K562 (cell line): ENCODE measurements around the gene RIOK3.

Experiments used
- BRD9 ChIP-seq: fragments of 450-650 bp; IDR thresholded peaks from 2 replicates; pipeline ENCODE4 v1.6.1; 2018; ENCODE audit warnings: low read depth; ENCODE audit not compliant: partially characterized antibody
- BRF2 ChIP-seq: IDR thresholded peaks from 3 replicates; pipeline ENCODE4 v1.6.1; 2011; ENCODE audit warnings: borderline replicate concordance, mild to moderate bottlenecking; ENCODE audit not compliant: insufficient read length, insufficient read depth
- CBX5 ChIP-seq: IDR thresholded peaks from 2 replicates; pipeline ENCODE4 v1.6.1; 2014; ENCODE audit warnings: low read depth, borderline replicate concordance
- CCAR2 ChIP-seq: fragments of 200-400 bp; formaldehyde crosslinking; IDR thresholded peaks from 2 replicates; pipeline ENCODE4 v1.6.1; 2017; ENCODE audit warnings: mild to moderate bottlenecking, low read depth, low read length
- GTF2F1 ChIP-seq: IDR thresholded peaks from 2 replicates; pipeline ENCODE4 v1.6.1; 2011; ENCODE audit warnings: low read depth, low read length, improper control_type of control experiment
- MAX ChIP-seq: sonication (generic); formaldehyde crosslinking; IDR thresholded peaks from 2 replicates; pipeline ENCODE4 v1.9.0; 2022; ENCODE audit warnings: mild to moderate bottlenecking, missing genetic modification reagents
- MTA3 ChIP-seq: fragments of 450-650 bp; formaldehyde crosslinking; IDR thresholded peaks from 2 replicates; pipeline ENCODE4 v1.6.1; 2017; ENCODE audit warnings: mild to moderate bottlenecking, borderline replicate concordance
- SPI1 ChIP-seq: IDR thresholded peaks from 2 replicates; pipeline ENCODE4 v1.6.1; 2011; ENCODE audit warnings: low read depth, low read length, control low read depth, borderline replicate concordance
- TAF15 ChIP-seq: fragments of 200-400 bp; formaldehyde crosslinking; IDR thresholded peaks from 2 replicates; pipeline ENCODE4 v1.6.1; 2017; ENCODE audit warnings: mild to moderate bottlenecking, low read depth, low read length, moderate library complexity
- ZNF431 ChIP-seq: sonication (generic); formaldehyde crosslinking; IDR thresholded peaks from 2 replicates; pipeline ENCODE4 v1.8.0; 2022; ENCODE audit warnings: mild to moderate bottlenecking, missing genetic modification reagents

- TF ChIP-seq CBX5 (no peak), MAX (no peak), ZNF431 (no peak), BRF2 (no peak), SPI1 (no peak), BRD9 (no peak), GTF2F1 (no peak), MTA3 (no peak), CCAR2 (no peak), TAF15 (no peak)
Measured at GRCh38 chr18:23438046-23438377, 15.1 kb upstream of the RIOK3 start.
